PC-9 (cell line): ENCODE measurements around the gene ADAMTSL2. TPM values are rescaled to one million over a fixed set of nuclear protein-coding genes. Genes with fewer than 3 reads are reported as not detected.

Experiments
- BruUV-seq: library from RNA; stranded (reverse); fragments of 400-500 nt; replicated peaks from 2 replicates; lab custom pipeline; 2021; lab: Mats Ljungman, UMichigan
- CTCF ChIA-PET: fragments of 300-600 bp; sonication (Branson Sonifier 250); formaldehyde crosslinking; loops from one replicate; lab custom pipeline; 2022; ENCODE audit warnings: antibody characterized with exemption; lab: Charles Lee
- POLR2A ChIA-PET: fragments of 300-600 bp; sonication (Branson Sonifier 250); formaldehyde crosslinking; loops from one replicate; lab custom pipeline; 2022; ENCODE audit warnings: antibody characterized with exemption; ENCODE audit not compliant: unreplicated experiment; lab: Charles Lee
- DNase-seq, 2 experiments: peaks; one replicate each; pipeline versions ENCODE4 v3.0.0 to v3.0.0-alpha.2; 2015 to 2022; ENCODE audit warnings: mixed read lengths in 1 of 2
- H2AFZ ChIP-seq: fragments of 200-600 bp; sonication (generic); 2 replicates; pipeline ENCODE4 v1.8.1; 2017; ENCODE audit warnings: antibody characterized with exemption
- H3F3A ChIP-seq: fragments of 200-600 bp; sonication (generic); 2 replicates; pipeline ENCODE4 v1.8.1; 2017; ENCODE audit warnings: antibody characterized with exemption, mild to moderate bottlenecking, low read depth; ENCODE audit not compliant: insufficient read depth
- H3K27ac ChIP-seq: fragments of 200-600 bp; sonication (generic); 2 replicates; pipeline ENCODE4 v1.6.1; 2016; ENCODE audit warnings: mixed run types
- H3K27me3 ChIP-seq: fragments of 200-600 bp; sonication (generic); 2 replicates; pipeline ENCODE4 v1.6.1; 2016; ENCODE audit warnings: low read depth, mixed run types; ENCODE audit not compliant: insufficient read depth
- H3K36me3 ChIP-seq: fragments of 200-600 bp; sonication (generic); 2 replicates; pipeline ENCODE4 v1.6.1; 2016; ENCODE audit warnings: low read depth, mixed run types
- H3K4me1 ChIP-seq: fragments of 200-600 bp; sonication (generic); replicated peaks from 2 replicates; pipeline ENCODE4 v1.6.1; 2016; ENCODE audit warnings: mixed run types; ENCODE audit not compliant: insufficient read depth
- H3K4me2 ChIP-seq: fragments of 200-600 bp; sonication (generic); 2 replicates; pipeline ENCODE4 v1.6.1; 2017; ENCODE audit warnings: mixed run types
- H3K4me3 ChIP-seq: fragments of 200-600 bp; sonication (generic); 2 replicates; pipeline ENCODE4 v1.6.1; 2016; ENCODE audit warnings: mixed run types
- H3K79me2 ChIP-seq: fragments of 200-600 bp; sonication (generic); 2 replicates; pipeline ENCODE4 v1.6.1; 2017; ENCODE audit warnings: low read depth, mixed run types
- H3K9me2 ChIP-seq: fragments of 200-600 bp; sonication (generic); 2 replicates; pipeline ENCODE4 v1.8.1; 2017; ENCODE audit warnings: mild to moderate bottlenecking; ENCODE audit not compliant: insufficient read depth
- H3K9me3 ChIP-seq: fragments of 200-600 bp; sonication (generic); 2 replicates; pipeline ENCODE4 v1.8.1; 2016; ENCODE audit warnings: low read depth; ENCODE audit not compliant: insufficient read depth
- H4K20me1 ChIP-seq: fragments of 200-600 bp; sonication (generic); 2 replicates; pipeline ENCODE4 v1.8.1; 2017; ENCODE audit not compliant: insufficient read depth
- EZH2 ChIP-seq: fragments of 200-600 bp; sonication (generic); IDR thresholded peaks from 2 replicates; pipeline ENCODE4 v1.8.0; 2017; ENCODE audit warnings: antibody characterized with exemption, low read depth
- intact Hi-C: fragments of 100-400 bp; cut with micrococcal nuclease; formaldehyde crosslinking; loops from one replicate; pipeline ENCODE4 v1.10.0; 2022; ENCODE audit not compliant: unreplicated experiment
- total RNA-seq: library from RNA; stranded (reverse); gene quantifications from 2 replicates; pipeline ENCODE4 v1.2.3, GENCODE V29; 2021
- TF ChIP-seq, protein P1 (sequence below): fragments of 200-600 bp; sonication (generic); conservative IDR thresholded peaks from 2 replicates; pipeline ENCODE4 v1.6.1; 2017; ENCODE audit warnings: mixed run types, antibody characterized with exemption, mild to moderate bottlenecking, moderate library complexity

The ADAMTSL2 gene
- total RNA-seq, 1 experiment from 2014 or later: 0.39 TPM

- intact Hi-C loops: no loop called here
These were observed 37.4 kb upstream of the ADAMTSL2 start for GRCh38 chr9:133496861-133497842.

GRCh38 chr9:133499132-133499891 is 35.2 kb upstream of the ADAMTSL2 start:
- Histone ChIP-seq H3K36me3 (no peaks in the 10 kb centered on the region), H3K9me3 (peaks cover 9% of the 10 kb centered on the region), H3K9me2 (no peaks in the 10 kb centered on the region), H3K4me2 (no peak overlapping the region), H3K27me3 (peaks cover 90% of the 10 kb centered on the region), H3K4me1 (no peaks in the 10 kb centered on the region), H3K27ac (no peak overlapping the region), H4K20me1 (no peaks in the 10 kb centered on the region), H3K4me3 (no peak overlapping the region), H2AFZ (no peak overlapping the region), H3K79me2 (no peaks in the 10 kb centered on the region), H3F3A (peaks cover 8% of the 10 kb centered on the region)
- intact Hi-C loops: no loop called here
- CTCF ChIA-PET: no interaction called here
- POLR2A ChIA-PET: interaction anchor here (0.6 kb wide), 2 partner anchors 27 to 40 kb away, joined by 3 to 7 read pairs; no protein-coding TSS in a partner anchor
- no peak for DNase-seq
- BruUV-seq: no TSS peak
- TF ChIP-seq EZH2: no peak
- TF ChIP-seq, protein P1, sequence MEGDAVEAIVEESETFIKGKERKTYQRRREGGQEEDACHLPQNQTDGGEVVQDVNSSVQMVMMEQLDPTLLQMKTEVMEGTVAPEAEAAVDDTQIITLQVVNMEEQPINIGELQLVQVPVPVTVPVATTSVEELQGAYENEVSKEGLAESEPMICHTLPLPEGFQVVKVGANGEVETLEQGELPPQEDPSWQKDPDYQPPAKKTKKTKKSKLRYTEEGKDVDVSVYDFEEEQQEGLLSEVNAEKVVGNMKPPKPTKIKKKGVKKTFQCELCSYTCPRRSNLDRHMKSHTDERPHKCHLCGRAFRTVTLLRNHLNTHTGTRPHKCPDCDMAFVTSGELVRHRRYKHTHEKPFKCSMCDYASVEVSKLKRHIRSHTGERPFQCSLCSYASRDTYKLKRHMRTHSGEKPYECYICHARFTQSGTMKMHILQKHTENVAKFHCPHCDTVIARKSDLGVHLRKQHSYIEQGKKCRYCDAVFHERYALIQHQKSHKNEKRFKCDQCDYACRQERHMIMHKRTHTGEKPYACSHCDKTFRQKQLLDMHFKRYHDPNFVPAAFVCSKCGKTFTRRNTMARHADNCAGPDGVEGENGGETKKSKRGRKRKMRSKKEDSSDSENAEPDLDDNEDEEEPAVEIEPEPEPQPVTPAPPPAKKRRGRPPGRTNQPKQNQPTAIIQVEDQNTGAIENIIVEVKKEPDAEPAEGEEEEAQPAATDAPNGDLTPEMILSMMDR: no peak

More at GRCh38 chr9:133496861-133497842, 37.4 kb upstream of the ADAMTSL2 start:
- Histone ChIP-seq H3K4me1 (no peaks in the 10 kb centered on the region), H3K9me3 (peaks cover 3% of the 10 kb centered on the region; the same call in 1 of the 2 replicates), H3K79me2 (no peaks in the 10 kb centered on the region), H2AFZ (no peak overlapping the region), H4K20me1 (no peaks in the 10 kb centered on the region), H3K4me2 (no peak overlapping the region), H3K4me3 (no peak overlapping the region), H3F3A (peaks cover 8% of the 10 kb centered on the region), H3K9me2 (no peaks in the 10 kb centered on the region), H3K36me3 (no peaks in the 10 kb centered on the region), H3K27ac (no peak overlapping the region), H3K27me3 (peaks cover 89% of the 10 kb centered on the region)
- no TSS peak for BruUV-seq
- ChIA-PET CTCF (no interaction called here), POLR2A (no interaction called here)
- DNase-seq: no peak
- no peak for TF ChIP-seq EZH2
- TF ChIP-seq, protein P1: no peak

- no TSS peak for BruUV-seq
- POLR2A ChIA-PET: no interaction called here
These were observed 34.6 kb upstream of the ADAMTSL2 start for GRCh38 chr9:133499892-133500270.

More at GRCh38 chr9:133499892-133500270, 34.6 kb upstream of the ADAMTSL2 start:
- no peaks in the 10 kb centered on the region for H3K9me2 ChIP-seq
- peaks cover 86% of the 10 kb centered on the region for H3K27me3 ChIP-seq
- H3K36me3 ChIP-seq: no peaks in the 10 kb centered on the region
- H3K79me2 ChIP-seq: no peaks in the 10 kb centered on the region
- no peak for DNase-seq
- no peaks in the 10 kb centered on the region for H4K20me1 ChIP-seq
- H3K27ac ChIP-seq: no peak overlapping the region
- no peak overlapping the region for H2AFZ ChIP-seq
- CTCF ChIA-PET: no interaction called here
- peaks cover 8% of the 10 kb centered on the region for H3F3A ChIP-seq
- no peak overlapping the region for H3K4me2 ChIP-seq
- H3K4me1 ChIP-seq: no peaks in the 10 kb centered on the region
- no peak overlapping the region for H3K4me3 ChIP-seq
- no peak for TF ChIP-seq EZH2
- TF ChIP-seq, protein P1: no peak
- H3K9me3 ChIP-seq: peaks cover 9% of the 10 kb centered on the region
- intact Hi-C loops: loop anchor here (10.0 kb wide), 1 partner anchor 235 kb away; the partner anchor contains the start of gene SARDH
